K562 (cell line): ENCODE results near the gene FAM78A. TPM values are rescaled to one million over a fixed set of nuclear protein-coding genes. Genes with fewer than 3 reads are reported as not detected.

Experiments
- ATAC-seq: fragments of 200-7000 bp; cut with Tn5 transposase; 3 replicates; pipeline ENCODE4 v1.9.1; 2020; ENCODE audit warnings: moderate library complexity
- BruUV-seq: library from RNA; stranded (reverse); fragments of 400-500 nt; replicated peaks from 2 replicates; lab custom pipeline; 2021; lab: Mats Ljungman, UMichigan
- CTCF ChIA-PET: fragments of 300-600 bp; formaldehyde crosslinking; extraction: SDS; loops from one replicate; lab custom pipeline; 2021; ENCODE audit warnings: low intra/inter-chr PET ratio; lab: Yijun Ruan, JAX
- POLR2A ChIA-PET: fragments of 300-600, 350-650 bp; sonication (Branson Sonifier 250); formaldehyde crosslinking; extraction: SDS; loops from one replicate; lab custom pipeline; 2021; ENCODE audit warnings: antibody characterized with exemption, inconsistent platforms; lab: Yijun Ruan, JAX
- DNase-seq, 4 experiments: peaks; one replicate each; pipeline versions ENCODE4 v3.0.0 to v3.0.0-alpha.2; 2011 to 2018; ENCODE audit warnings: low spot score in 3 of 4, mixed read lengths in 3 of 4; ENCODE audit errors: extremely low read depth in 1 of 4
- FAIRE-seq: peaks from 2 replicates; lab custom pipeline; 2011; peaks lifted over from hg19 to GRCh38; lab: Jason Lieb, UNC
- H2AFZ ChIP-seq: 2 replicates; pipeline ENCODE4 v1.6.0; 2011; ENCODE audit warnings: low read depth, low read length, control low read depth, inconsistent platforms
- H3K27ac ChIP-seq: fragments of 200-600 bp; 3 replicates; pipeline ENCODE4 v1.8.0; 2011; ENCODE audit warnings: low read depth, mild to moderate bottlenecking, control low read depth, inconsistent platforms, low read length, moderate library complexity, mixed read lengths; ENCODE audit errors: extremely low read depth
- H3K27me3 ChIP-seq, 2 experiments: fragments of 300-600 bp in 1 of 2; 2 replicates in 1 of 2; 3 replicates in 1 of 2; pipeline versions ENCODE4 v1.6.0 to v1.8.0; 2011; ENCODE audit warnings: inconsistent platforms in 2 of 2, low read length in 2 of 2, mild to moderate bottlenecking in 1 of 2, mixed read lengths in 1 of 2, moderate library complexity in 1 of 2; ENCODE audit not compliant: control insufficient read depth in 2 of 2, insufficient read depth in 2 of 2
- H3K36me3 ChIP-seq: fragments of 300-600 bp; 3 replicates; pipeline ENCODE4 v1.8.0; 2011; ENCODE audit warnings: mild to moderate bottlenecking, low read length, inconsistent platforms; ENCODE audit not compliant: control insufficient read depth, insufficient read depth
- H3K4me1 ChIP-seq, 2 experiments: fragments of 200-600 bp in 1 of 2; replicated peaks in 1 of 2; 2 replicates in 1 of 2; 3 replicates in 1 of 2; pipeline versions ENCODE4 v1.5.1 to v1.8.0; 2011; ENCODE audit warnings: inconsistent platforms in 2 of 2, low read length in 2 of 2, mild to moderate bottlenecking in 1 of 2, mixed read lengths in 1 of 2, moderate library complexity in 1 of 2; ENCODE audit not compliant: control insufficient read depth in 2 of 2, insufficient read depth in 2 of 2
- H3K4me2 ChIP-seq: 2 replicates; pipeline ENCODE4 v1.6.1; 2011; ENCODE audit warnings: low read length, control low read depth, inconsistent platforms, mixed read lengths; ENCODE audit not compliant: insufficient read depth
- H3K4me3 ChIP-seq: fragments of 200-600 bp; sonication (generic), shearing (Covaris generic); 2 replicates; pipeline ENCODE4 v1.5.1; 2016; ENCODE audit warnings: control low read depth, inconsistent platforms
- H3K79me2 ChIP-seq: fragments of 200-600 bp; 3 replicates; pipeline ENCODE4 v1.8.0; 2011; ENCODE audit warnings: low read length, inconsistent platforms; ENCODE audit not compliant: control insufficient read depth, insufficient read depth
- H3K9ac ChIP-seq, 2 experiments: 2 replicates each; pipeline versions ENCODE4 v1.6.0 to v1.6.1; 2011; ENCODE audit warnings: low read depth in 2 of 2, low read length in 2 of 2, control low read depth in 1 of 2, inconsistent platforms in 1 of 2, mild to moderate bottlenecking in 1 of 2, mixed read lengths in 1 of 2; ENCODE audit not compliant: insufficient read depth in 1 of 2
- H3K9me1 ChIP-seq: one replicate; pipeline ENCODE4 v1.6.0; 2011; ENCODE audit warnings: inconsistent platforms, mild to moderate bottlenecking, low read length, moderate library complexity; ENCODE audit not compliant: control insufficient read depth, insufficient read depth
- H3K9me3 ChIP-seq: replicated peaks from 2 replicates; pipeline ENCODE4 v1.5.1; 2011; ENCODE audit warnings: low read depth, low read length, inconsistent platforms; ENCODE audit not compliant: control insufficient read depth, insufficient read depth
- H4K20me1 ChIP-seq: replicated peaks from 2 replicates; pipeline ENCODE4 v1.6.1; 2011; ENCODE audit warnings: low read length, inconsistent platforms, mixed read lengths; ENCODE audit not compliant: control insufficient read depth, insufficient read depth
- FOXK2 ChIP-seq, 2 experiments: fragments of 450-650 bp; IDR thresholded peaks in 1 of 2; conservative IDR thresholded peaks in 1 of 2; 2 replicates each; pipeline ENCODE4 v1.6.1; 2016; ENCODE audit warnings: low read depth in 2 of 2, mild to moderate bottlenecking in 1 of 2
- GABPB1 ChIP-seq: sonication (generic); formaldehyde crosslinking; IDR thresholded peaks from 2 replicates; pipeline ENCODE4 v1.8.0; 2022; ENCODE audit warnings: mild to moderate bottlenecking, missing genetic modification reagents
- MAZ ChIP-seq, 2 experiments: fragments of 450-650 bp in 1 of 2; sonication (generic) in 1 of 2; formaldehyde crosslinking; IDR thresholded peaks in 1 of 2; conservative IDR thresholded peaks in 1 of 2; 2 replicates each; pipeline versions ENCODE4 v1.4.0 to v1.5.0; 2020; ENCODE audit warnings: mild to moderate bottlenecking in 1 of 2, missing genetic modification reagents in 1 of 2
- SMC3 ChIP-seq: conservative IDR thresholded peaks from 2 replicates; pipeline ENCODE4 v1.6.1; 2011; ENCODE audit warnings: low read depth, low read length, improper control_type of control experiment; ENCODE audit not compliant: insufficient read depth
- WGBS: fragments of 100-300 bp; shearing (Covaris generic); methylation state at CpG from one replicate; pipeline ENCODE4 v1.1.6; 2016; ENCODE audit warnings: low coverage, mixed read lengths; ENCODE audit not compliant: insufficient coverage; ENCODE audit errors: missing lambda C conversion rate; 5-methylcytosine and 5-hydroxymethylcytosine counted together
- in situ Hi-C: fragments of 300-500 bp; cut with MboI; formaldehyde crosslinking; loops from 4 replicates; pipeline ENCODE4 v1.15.0; 2018; ENCODE audit warnings: inconsistent platforms, mixed read lengths
- intact Hi-C: fragments of 100-400 bp; cut with micrococcal nuclease; formaldehyde crosslinking; loops from 2 replicates; pipeline ENCODE4 v1.14.2; 2022
- polyA plus RNA-seq, 8 experiments: library from polyadenylated mRNA; depleted of rRNA in 4 of 8; stranded (reverse) in 5 of 8; unstranded in 3 of 8; fragments of >200 nt; fragmentation: Nextera tagmentation in 2 of 8; fragmentation: Illumina TruSeq in 1 of 8; extraction: Ambion mirVana in 2 of 8; extraction: Trizol in 1 of 8; gene quantifications; 2 replicates each; pipeline versions ENCODE4 v1.2.1 to v1.2.3, GENCODE V29; 2011 to 2014; ENCODE audit warnings: inconsistent platforms in 1 of 8, missing spikeins in 1 of 8
- total RNA-seq, 7 experiments: library from RNA; depleted of rRNA in 6 of 7; stranded (reverse); fragments of >200 nt in 6 of 7; fragmentation: Illumina TruSeq in 2 of 7; extraction: Trizol in 2 of 7; gene quantifications; 2 replicates each; pipeline versions ENCODE4 v1.2.1 to v1.2.3, GENCODE V29; 2011 to 2021; ENCODE audit warnings: low replicate concordance in 1 of 7
- TF ChIP-seq, protein P1 (sequence below), 2 experiments: fragments of 450-650 bp in 1 of 2; sonication (generic) in 1 of 2; formaldehyde crosslinking; conservative IDR thresholded peaks; 2 replicates each; pipeline versions ENCODE4 v1.4.0 to v1.8.1; 2020 to 2022; ENCODE audit warnings: mild to moderate bottlenecking in 1 of 2, missing genetic modification reagents in 1 of 2

FAM78A gene
- total and polyA plus RNA-seq, 9 of the 15 experiments (the other 6 are each of a cell fraction or from before 2014, with no cell fraction given) = 0.56 to 103 (median 55.2) TPM

DNA sequence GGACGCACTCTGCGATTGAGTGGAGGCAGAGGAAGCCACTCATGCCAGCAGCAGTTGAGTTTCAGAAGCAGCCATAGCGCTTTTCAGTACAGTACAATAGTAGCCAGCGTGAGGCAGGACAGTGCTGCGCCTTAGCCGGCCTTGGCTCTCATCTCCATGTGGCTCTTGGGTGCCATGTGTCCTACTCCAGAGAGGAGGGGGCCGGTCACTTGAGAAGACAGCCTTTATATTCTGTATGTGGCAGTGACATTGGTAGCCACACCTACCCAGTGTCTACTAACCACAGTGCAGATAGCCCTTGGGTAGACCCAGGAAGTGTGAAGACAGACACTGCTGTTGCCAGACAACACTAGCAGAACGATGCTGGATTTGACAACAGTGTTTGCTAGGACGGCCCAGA is 42.3 kb downstream of the FAM78A start:
- FAIRE-seq (no peak), ATAC-seq (peak; percentile 12), DNase-seq (no peak)
- no peaks in the 10 kb centered on the region for H3K9me3 ChIP-seq
- 88% methylated on average over 9 of the region's 9 CpGs for WGBS
- intact Hi-C loops = no loop called here
- 0 out of 2 replicates have a peak, but pooled peaks cover 7% of the 10 kb centered on the region for H4K20me1 ChIP-seq
- H3K4me3 ChIP-seq = no peak overlapping the region
- ChIA-PET CTCF (no interaction called here), POLR2A (interaction anchor here (1.0 to 11.4 kb wide), 5 partner anchors 9 to 132 kb away, joined by 3 to 156 read pairs (median 4); no protein-coding TSS in a partner anchor)
- H3K4me2 ChIP-seq = no peak overlapping the region
- in situ Hi-C loops = no loop called here
- TSS peak; percentile 14 for BruUV-seq
- TF ChIP-seq MAZ (CRISPR knock-in tag; conservative IDR thresholded peaks at IDR 0.05 in 1 of 2, IDR thresholded peaks at IDR 0.05 in 1 of 2) (no peak), SMC3 (0 out of 2 replicates have a peak, but pooled peaks have one; percentile 3), GABPB1 (CRISPR knock-in tag) (no peak), FOXK2 (conservative IDR thresholded peaks at IDR 0.05 in 1 of 2, IDR thresholded peaks at IDR 0.05 in 1 of 2; ENCODE audit: low read depth in 2 of 2) (no peak)
- TF ChIP-seq, protein P1, sequence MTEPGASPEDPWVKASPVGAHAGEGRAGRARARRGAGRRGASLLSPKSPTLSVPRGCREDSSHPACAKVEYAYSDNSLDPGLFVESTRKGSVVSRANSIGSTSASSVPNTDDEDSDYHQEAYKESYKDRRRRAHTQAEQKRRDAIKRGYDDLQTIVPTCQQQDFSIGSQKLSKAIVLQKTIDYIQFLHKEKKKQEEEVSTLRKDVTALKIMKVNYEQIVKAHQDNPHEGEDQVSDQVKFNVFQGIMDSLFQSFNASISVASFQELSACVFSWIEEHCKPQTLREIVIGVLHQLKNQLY (CRISPR knock-in tag; conservative IDR thresholded peaks at IDR 0.05) = peak in 1 of 2 experiments; percentile 55; a peak in 1 of 4 replicates
- H3K27ac ChIP-seq = no peak overlapping the region
- H3K27me3 ChIP-seq = no peaks in the 10 kb centered on the region
- peaks cover 61% of the 10 kb centered on the region for H3K36me3 ChIP-seq
- peaks cover 3% of the 10 kb centered on the region for H3K9me1 ChIP-seq
- H3K4me1 ChIP-seq = peaks cover 3 to 24% of the 10 kb centered on the region in 2 experiments; a peak in 3 of 5 replicates
- no peak overlapping the region for H3K9ac ChIP-seq
- H2AFZ ChIP-seq = no peak overlapping the region
- no peaks in the 10 kb centered on the region for H3K79me2 ChIP-seq
